Measurements from ENCODE around the gene THBS4.

The THBS4 gene

DNA sequence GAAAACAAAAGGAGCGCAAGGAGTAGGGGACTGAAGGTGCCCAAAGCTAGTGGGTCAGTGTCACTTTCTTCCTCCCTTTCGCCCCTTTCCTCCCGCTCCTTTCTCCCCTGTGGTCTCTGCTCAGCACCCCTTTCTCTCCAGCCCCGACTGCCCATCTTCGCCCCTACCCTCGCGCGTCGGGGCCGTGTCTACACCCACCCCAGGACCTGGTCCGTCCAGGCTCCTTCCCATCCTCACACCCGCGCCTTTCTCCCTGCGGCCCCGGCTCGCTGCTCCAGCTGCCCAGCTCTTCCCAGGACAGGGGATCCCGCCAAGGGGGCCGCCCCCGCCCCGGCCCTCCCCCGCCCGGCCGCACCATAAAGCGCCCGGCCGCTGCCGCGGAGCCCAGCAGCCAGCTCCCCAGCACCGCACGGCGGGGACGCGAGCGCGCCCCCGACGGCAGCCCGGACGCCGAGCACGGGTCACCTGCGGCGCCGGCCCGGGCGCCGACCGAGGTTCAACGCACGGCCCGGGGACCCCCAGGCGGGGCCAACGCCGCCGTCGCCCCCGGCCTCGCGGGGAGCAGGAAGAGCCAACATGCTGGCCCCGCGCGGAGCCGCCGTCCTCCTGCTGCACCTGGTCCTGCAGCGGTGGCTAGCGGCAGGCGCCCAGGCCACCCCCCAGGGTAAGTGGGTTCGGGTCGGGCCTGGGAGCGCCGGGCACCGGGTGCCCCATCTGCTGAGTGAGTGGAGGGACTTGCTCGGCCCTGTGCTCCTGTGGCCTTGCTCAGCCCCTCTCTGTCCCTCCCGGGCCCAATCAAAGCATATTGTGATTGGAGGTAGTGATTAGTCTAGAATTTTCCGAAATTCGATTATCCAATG lies at the start of gene THBS4:
Gene THBS4 (plus strand): TSS at position 387 of the 860 bp plus-strand sequence. CDS start 190 bp downstream, at position 577.
- no peak for DNase-seq

DNA sequence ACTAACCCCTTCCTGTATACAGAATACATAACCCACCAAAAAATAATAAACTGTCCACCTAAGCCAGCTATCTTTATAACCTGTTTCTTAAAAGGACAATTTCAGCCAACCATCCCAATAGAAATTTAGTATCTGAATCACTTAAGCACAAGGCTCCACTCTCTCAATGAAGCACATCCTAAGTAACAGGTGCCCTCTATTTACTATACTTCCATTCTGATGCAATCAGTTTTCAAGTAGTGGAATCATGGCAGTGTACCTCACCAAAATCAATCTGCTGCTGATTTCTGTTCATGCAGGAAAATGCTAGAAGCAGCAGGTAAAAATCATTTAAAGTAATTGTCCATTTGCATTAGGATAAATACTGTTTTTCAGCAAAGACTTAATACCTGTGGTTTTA lies 48.9 kb upstream of the THBS4 start:
- no peak for DNase-seq

DNA sequence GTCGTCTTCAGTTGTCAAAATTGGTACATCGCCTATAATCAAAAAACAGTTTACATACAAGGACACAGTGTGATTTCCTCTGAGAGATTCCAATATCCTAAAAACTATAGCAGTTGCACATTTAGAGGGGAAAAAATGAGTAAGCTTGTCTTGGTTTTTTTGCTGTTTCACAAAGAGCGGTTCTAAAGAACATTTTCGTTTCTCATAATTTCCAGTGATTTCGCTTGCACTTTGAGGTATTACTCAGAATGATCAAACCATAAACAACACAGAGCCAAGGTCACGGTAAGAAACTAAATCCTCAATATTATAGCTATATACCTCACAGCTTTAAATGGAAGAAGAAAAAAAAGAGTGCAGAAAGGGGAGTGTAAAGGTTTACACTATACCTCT lies 44.9 kb upstream of the THBS4 start:
- no peak for DNase-seq

DNA sequence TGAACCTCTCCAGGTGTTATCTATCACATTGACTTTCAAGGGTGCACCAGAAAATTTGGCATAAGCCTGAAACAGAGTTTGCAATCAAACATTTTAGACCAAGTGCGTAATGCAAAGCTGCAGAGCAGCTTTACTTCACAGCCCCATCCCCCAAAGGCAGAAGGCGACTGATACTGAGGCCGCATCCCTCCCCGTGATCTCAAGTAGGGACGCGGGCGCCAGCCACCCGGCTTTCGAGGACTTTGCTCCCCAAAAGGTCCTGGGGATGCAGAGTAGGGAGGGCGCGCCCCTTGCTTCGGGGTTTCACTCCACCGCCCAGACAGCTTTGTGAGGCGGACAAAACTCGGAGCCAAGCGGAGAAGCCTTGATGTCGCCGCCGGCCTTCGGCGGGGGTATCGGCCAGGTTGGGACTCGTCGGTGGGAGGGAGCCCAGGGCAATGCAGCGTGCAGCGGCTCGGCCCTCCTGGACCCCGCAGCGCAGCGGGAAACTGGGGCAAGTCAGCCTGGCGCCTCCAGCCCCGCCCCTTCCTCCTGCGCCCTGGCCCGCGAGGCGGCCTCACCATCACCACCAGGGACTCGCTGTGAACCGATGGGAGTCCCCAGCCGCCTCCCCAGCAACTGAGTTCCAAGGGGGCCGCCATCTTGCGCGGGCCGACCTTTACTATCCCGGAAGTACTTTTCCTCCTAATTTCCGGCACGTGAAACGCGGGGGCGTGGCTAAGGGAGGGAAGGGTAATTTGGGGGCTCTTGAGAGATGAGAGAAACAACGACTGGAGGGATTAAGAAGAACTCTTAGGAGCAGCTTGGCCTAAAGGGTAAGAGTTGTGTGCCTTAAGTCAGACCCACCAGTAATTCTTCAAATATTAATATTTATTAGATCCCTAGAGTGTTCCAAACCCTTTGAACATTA lies 44.3 kb upstream of the THBS4 start, which contains the start of gene MTX3:
Gene MTX3 (minus strand): TSS at position 665 of the 910 bp plus-strand sequence. CDS start 24 bp downstream, at position 641.
- peak; percentile 15 for DNase-seq

GRCh38 chr5:79992891-79993657 lies 42.1 kb upstream of the THBS4 start:
- DNase-seq: no peak

- DNase-seq: no peak
Measured at GRCh38 chr5:79999722-80000121, 35.4 kb upstream of the THBS4 start.

GRCh38 chr5:80002677-80003076 lies 32.5 kb upstream of the THBS4 start:
- DNase-seq: no peak

GRCh38 chr5:80008995-80009765 lies 26.0 kb upstream of the THBS4 start:
- DNase-seq: no peak

- DNase-seq: no peak
Measured at GRCh38 chr5:80010754-80011392, 24.3 kb upstream of the THBS4 start.

- no peak for DNase-seq
Measured at GRCh38 chr5:80025069-80025468, 10.1 kb upstream of the THBS4 start.

DNA sequence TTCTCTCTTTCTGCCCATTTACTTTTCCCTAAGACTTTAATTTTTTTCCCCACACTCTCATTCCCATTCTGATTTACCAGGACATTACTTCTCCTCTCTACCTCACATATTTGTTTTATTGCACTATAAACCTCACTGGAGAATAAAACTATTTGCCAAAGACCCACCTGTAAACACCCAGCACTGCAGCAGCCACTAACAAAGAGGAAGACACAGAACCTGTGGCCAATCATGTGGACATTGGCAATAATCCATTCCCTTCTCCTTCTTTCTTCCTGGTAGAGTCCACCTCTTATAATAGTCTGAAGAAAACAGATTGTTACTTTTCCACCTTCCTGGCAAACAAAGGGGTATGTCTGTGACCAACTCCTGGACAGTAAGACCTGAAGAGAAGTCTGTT lies 8.3 kb upstream of the THBS4 start:
- DNase-seq: no peak

GRCh38 chr5:80031109-80031508 lies 4.0 kb upstream of the THBS4 start:
- no peak for DNase-seq

GRCh38 chr5:80033513-80033912 lies 1.6 kb upstream of the THBS4 start:
- no peak for DNase-seq

DNA sequence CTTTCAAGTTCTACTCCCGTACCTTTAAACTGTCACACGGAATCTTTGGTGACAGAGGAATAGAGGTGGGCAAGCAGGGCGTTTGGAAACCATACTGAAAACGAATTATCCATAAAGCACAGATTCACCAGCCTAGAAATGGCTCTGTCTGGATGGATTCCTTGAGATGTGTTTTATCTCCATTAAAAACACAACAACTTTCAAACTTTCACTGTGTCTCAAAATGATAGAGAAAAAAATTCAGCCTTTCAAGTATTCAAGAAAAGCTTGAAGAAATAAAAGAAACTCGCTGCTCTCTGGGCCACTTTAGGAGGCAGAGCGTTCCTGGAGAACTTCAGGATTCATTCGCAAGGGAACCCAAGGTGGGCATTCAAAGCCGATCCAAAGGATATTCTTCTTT lies 589 bp upstream of the THBS4 start:
- DNase-seq: no peak

GRCh38 chr5:80035839-80036238 lies 691 bp downstream of the THBS4 start:
- DNase-seq: no peak

DNA sequence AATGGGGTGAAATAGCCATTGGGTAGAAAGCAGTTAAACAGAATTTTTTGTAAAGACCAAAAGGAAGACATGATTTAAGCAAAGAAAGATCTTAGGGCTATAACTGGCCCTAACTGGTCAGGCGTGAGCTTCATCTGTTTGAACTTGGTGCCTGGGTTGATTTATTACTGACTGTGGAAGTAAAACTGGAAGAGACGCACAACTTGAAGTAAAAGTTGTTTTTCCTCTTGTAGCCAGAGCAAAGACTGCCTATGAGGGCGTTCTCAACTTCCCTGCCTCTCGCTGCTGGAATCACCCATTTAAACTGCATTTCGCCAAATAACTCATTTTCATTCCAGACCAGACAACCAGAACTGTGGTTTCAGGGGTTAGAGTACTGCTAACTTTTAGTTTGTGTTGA lies 1.5 kb downstream of the THBS4 start:
- DNase-seq: no peak

GRCh38 chr5:80037366-80037765 lies 2.2 kb downstream of the THBS4 start:
- no peak for DNase-seq

DNA sequence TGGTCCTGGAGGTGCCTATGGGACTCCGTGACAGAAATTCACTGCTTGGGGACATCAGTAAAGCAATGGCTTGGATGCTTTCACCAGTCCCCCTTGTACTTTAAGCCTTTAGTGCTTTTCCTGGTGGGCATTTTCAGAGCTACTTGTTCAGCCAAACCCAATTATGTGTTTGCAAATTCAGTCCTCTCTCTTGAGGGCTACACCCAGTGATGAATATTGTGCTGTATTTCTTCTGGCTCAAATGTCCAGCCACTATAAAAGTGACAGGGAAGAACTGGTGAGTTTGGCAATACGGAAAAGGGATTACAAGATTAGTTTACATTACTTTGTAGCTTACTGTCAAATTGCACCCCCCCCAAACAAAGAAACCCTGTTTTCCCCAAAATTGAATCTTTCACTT lies 4.5 kb downstream of the THBS4 start:
- no peak for DNase-seq

- no peak for DNase-seq
Measured at GRCh38 chr5:80041527-80041926, 6.4 kb downstream of the THBS4 start.

GRCh38 chr5:80042330-80042729 lies 7.2 kb downstream of the THBS4 start:
- DNase-seq: no peak

- no peak for DNase-seq
Measured at GRCh38 chr5:80043187-80043586, 8.0 kb downstream of the THBS4 start.

Data from cortex of kidney (tissue), 1 donor.